GM12873 (cell line): ENCODE data around the gene SPINT2.

Experiments used
- TF ChIP-seq, protein P1 (sequence below): IDR thresholded peaks from 2 replicates; pipeline ENCODE4 v1.5.1; 2012; ENCODE audit warnings: low read depth, mild to moderate bottlenecking, moderate library complexity, low read length, control low read depth; ENCODE audit not compliant: insufficient read depth; ENCODE audit errors: missing control alignments

SPINT2 gene

DNA sequence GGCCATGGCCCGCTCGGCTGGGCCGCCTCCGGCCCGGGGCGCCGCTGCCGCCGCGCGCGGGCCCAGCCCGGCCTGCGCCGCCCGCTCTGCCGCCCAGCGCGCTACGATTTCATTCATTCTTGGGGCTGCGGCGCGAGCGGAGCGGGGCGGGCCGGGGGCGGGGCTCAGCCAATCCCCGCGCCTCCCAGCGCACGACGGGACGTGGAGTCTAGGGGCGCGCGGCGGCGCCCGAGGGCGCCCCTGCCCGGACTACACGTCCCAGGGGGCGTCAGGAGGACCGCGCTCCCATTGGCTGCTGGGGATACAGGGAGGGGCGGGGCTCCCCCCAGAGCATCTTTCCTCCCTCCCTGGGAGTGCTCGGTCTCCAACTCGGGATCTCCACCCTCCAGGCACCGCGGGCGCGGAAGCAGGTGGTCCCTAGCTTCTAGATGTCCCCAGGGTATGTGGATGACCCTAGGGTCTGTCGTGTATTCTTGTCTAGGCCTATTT is 34.7 kb upstream of the SPINT2 start:
- TF ChIP-seq, protein P1, sequence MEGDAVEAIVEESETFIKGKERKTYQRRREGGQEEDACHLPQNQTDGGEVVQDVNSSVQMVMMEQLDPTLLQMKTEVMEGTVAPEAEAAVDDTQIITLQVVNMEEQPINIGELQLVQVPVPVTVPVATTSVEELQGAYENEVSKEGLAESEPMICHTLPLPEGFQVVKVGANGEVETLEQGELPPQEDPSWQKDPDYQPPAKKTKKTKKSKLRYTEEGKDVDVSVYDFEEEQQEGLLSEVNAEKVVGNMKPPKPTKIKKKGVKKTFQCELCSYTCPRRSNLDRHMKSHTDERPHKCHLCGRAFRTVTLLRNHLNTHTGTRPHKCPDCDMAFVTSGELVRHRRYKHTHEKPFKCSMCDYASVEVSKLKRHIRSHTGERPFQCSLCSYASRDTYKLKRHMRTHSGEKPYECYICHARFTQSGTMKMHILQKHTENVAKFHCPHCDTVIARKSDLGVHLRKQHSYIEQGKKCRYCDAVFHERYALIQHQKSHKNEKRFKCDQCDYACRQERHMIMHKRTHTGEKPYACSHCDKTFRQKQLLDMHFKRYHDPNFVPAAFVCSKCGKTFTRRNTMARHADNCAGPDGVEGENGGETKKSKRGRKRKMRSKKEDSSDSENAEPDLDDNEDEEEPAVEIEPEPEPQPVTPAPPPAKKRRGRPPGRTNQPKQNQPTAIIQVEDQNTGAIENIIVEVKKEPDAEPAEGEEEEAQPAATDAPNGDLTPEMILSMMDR: no peak

DNA sequence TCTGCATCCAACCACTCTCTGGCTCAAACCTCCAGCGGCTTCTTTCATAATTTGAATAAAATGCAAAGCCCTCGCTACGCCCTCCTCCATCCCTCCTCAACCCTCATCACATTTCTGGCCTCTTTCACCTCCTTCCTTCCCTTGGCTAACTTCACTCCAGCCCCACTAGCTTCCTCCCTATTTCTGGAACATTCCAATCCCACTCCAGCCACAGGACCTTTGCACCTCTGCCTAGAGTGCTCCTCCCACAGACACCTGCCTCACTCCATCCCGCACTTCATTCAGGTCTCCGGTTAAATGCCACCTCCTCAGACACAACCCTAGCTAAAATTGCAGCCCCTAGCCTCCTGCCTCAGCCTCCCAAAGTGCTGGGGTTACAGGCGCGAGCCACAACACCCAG is 32.5 kb upstream of the SPINT2 start:
- TF ChIP-seq, protein P1: no peak

DNA sequence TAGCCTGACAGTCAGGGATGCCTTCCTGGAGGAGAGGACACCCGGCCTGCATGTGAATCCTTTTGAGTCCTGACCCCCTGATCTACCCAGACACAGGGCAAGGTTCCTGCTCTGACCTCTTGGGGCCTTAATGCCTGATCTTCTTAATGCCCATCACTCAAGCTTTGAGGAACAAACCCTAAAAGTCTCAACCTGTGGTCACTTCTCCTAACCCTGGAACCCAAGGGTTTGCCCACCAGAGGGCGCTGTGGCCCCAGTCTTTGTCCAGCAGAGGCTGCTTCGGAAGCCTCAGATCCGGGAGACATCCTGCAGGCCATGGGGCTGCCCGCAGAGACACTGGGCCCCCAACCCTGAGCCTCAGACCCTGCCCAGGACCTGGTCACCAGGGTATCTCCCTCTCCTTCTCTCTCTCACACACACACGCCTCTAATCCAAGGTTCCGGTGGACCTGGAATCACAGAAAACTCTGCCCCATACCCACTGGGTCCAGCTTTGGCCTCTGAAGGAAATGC is 30.6 kb upstream of the SPINT2 start:
- TF ChIP-seq, protein P1: peak; percentile 82

DNA sequence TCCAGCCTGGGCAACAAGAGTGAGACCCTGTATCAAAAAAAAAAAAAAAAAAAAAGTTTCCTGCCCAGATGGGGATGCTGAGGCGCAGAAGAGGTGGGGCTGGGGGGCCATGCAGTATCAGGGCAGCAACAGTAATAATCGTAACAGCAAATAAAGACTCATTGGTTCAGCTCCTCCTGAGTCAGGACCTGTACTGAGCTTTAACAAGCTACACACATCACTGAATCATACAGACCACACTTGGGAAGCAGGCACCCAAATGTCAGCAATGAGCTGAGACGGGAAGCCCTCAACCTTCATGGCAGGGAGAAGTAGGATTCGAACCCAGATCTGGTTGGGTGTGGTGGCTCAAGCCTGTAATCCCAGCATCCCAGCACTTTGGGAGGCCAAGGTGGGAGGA is 29.8 kb upstream of the SPINT2 start:
- TF ChIP-seq, protein P1: no peak

DNA sequence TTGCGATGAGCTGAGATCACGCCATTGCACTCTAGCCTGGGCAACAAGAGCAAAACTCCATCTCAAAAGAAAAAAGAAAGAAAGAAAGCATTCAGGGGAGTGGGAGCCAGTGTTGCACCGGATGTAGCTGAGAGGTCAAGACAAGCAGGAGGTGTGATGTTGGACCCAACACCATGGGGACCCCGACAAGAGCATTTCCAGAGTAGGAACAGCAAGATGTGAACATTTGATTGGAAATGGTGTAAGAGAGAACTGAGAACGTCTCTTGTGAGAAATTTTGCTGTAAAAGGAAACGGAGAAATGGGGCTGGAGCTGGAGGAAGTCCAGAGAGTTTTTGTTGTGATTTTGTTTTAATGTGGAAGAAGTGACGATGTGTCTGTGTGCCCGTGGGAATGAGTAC is 24.6 kb upstream of the SPINT2 start:
- TF ChIP-seq, protein P1: no peak

DNA sequence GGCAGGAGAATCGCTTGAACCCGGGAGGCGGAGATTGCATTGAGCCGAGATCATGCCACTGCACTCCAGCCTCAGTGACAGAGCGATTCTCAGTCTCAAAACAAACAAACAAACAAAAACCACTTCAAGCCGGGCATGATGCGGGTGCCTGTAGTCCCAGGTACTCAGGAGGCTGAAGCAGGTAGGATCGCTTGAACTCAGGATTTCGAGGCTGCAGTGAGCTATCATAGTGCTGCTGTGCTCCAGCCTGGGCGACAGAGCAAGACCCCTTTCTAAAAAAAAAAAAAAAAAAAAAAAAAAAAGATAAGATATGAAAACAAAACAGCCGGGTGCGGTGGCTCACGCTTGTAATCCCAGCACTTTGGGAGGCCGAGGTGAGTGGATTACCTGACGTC is 21.1 kb upstream of the SPINT2 start:
- TF ChIP-seq, protein P1: no peak

DNA sequence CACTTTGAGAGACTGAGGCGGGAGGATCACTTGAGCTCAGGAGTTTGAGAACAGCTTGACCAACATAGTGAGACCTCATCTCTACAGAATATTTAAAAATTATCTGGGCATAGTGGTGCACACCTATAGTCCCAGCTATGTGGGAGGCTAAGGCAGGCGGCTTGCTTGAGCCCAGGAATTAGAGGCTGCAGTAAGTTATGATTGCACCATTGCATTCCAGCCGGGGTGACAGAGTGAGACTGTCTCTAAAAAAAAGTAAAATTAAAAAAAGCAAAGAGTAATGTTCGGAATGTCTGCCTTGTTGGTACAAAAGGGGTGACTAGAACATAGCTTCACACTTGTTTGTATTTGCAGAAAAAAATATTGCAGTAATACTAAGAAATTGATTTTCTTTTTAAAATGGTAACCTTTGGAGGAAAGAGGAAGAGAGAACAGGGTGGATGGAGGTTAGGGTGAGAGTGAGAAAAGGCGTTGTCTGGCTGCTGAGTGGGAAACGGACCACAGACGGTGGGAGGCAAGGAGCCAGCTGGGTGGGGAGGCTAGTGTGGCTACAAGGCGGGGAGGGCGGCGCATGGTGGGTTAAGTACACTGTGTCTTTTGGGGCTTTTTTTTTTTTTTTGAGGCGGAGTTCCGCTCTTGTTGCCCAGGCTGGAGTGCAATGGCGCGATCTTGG is 18.4 kb upstream of the SPINT2 start:
- TF ChIP-seq, protein P1: no peak
